H1 (cell line): ENCODE measurements around the gene ADPRS. TPM values are rescaled to one million over a fixed set of nuclear protein-coding genes. Genes with fewer than 3 reads are reported as not detected.

Experiments used
- CTCF ChIA-PET: fragments of 300-600 bp; sonication (Branson Sonifier 250); formaldehyde crosslinking; loops from one replicate; lab custom pipeline; 2021; ENCODE audit not compliant: partially characterized antibody; lab: Charles Lee
- POLR2A ChIA-PET: fragments of 300-600 bp; sonication (Branson Sonifier 250); formaldehyde crosslinking; loops from one replicate; lab custom pipeline; 2021; ENCODE audit warnings: inconsistent platforms; ENCODE audit not compliant: partially characterized antibody; lab: Charles Lee
- DNase-seq, 2 experiments: peaks; one replicate each; pipeline versions ENCODE4 v3.0.0 to v3.0.0-alpha.2; 2010 to 2022; ENCODE audit warnings: low spot score in 2 of 2, low read depth in 1 of 2, mixed read lengths in 1 of 2
- FAIRE-seq: peaks from 2 replicates; lab custom pipeline; 2011; peaks lifted over from hg19 to GRCh38; lab: Jason Lieb, UNC
- H2AFZ ChIP-seq: 2 replicates; pipeline ENCODE4 v1.8.1; 2012; ENCODE audit warnings: low read length, inconsistent platforms
- H2AK5ac ChIP-seq: 2 replicates; pipeline ENCODE4 v1.6.1; 2013; ENCODE audit warnings: low read depth, low read length
- H2BK120ac ChIP-seq: replicated peaks from 2 replicates; pipeline ENCODE3; 2013; ENCODE audit warnings: low read depth, low read length, inconsistent platforms
- H2BK12ac ChIP-seq: 2 replicates; pipeline ENCODE4 v1.6.1; 2013; ENCODE audit warnings: low read depth, low read length
- H2BK15ac ChIP-seq: 2 replicates; pipeline ENCODE4 v1.6.1; 2013; ENCODE audit warnings: low read length
- H2BK20ac ChIP-seq: 2 replicates; pipeline ENCODE4 v1.6.1; 2013; ENCODE audit warnings: low read length
- H2BK5ac ChIP-seq: 2 replicates; pipeline ENCODE4 v1.6.1; 2013; ENCODE audit warnings: low read depth, low read length
- H3K14ac ChIP-seq: 2 replicates; pipeline ENCODE4 v1.6.1; 2013; ENCODE audit warnings: inconsistent platforms; ENCODE audit not compliant: insufficient read length
- H3K18ac ChIP-seq: 2 replicates; pipeline ENCODE4 v1.6.1; 2013; ENCODE audit warnings: low read length; ENCODE audit errors: extremely low read depth
- H3K23ac ChIP-seq: 2 replicates; pipeline ENCODE4 v1.6.1; 2013; ENCODE audit warnings: inconsistent platforms; ENCODE audit not compliant: insufficient read length
- H3K23me2 ChIP-seq: 2 replicates; pipeline ENCODE4 v1.6.1; 2013; ENCODE audit warnings: low read depth, low read length
- H3K27ac ChIP-seq: 2 replicates; pipeline ENCODE4 v1.6.1; 2011; ENCODE audit warnings: low read depth, low read length, inconsistent platforms
- H3K27me3 ChIP-seq, 4 experiments: replicated peaks in 1 of 4; 1 replicate in 1 of 4; 2 replicates in 3 of 4; pipeline versions ENCODE4 v1.6.1 to v1.8.1; 2011 to 2013; ENCODE audit warnings: low read length in 3 of 4, mild to moderate bottlenecking in 3 of 4, inconsistent platforms in 2 of 4, mixed read lengths in 2 of 4, moderate library complexity in 1 of 4; ENCODE audit not compliant: control insufficient read depth in 3 of 4, insufficient read depth in 3 of 4; ENCODE audit errors: extremely low read depth in 1 of 4
- H3K36me3 ChIP-seq, 4 experiments: 2 replicates each; pipeline versions ENCODE4 v1.6.1 to v1.8.1; 2011 to 2013; ENCODE audit warnings: mild to moderate bottlenecking in 4 of 4, low read length in 3 of 4, moderate library complexity in 2 of 4, control low read depth in 1 of 4, inconsistent platforms in 1 of 4; ENCODE audit not compliant: insufficient read depth in 4 of 4, control insufficient read depth in 2 of 4
- H3K4ac ChIP-seq: replicated peaks from 2 replicates; pipeline ENCODE3; 2013; ENCODE audit warnings: low read length, low read depth, mixed read lengths, inconsistent platforms; ENCODE audit not compliant: insufficient read length
- H3K4me1 ChIP-seq, 4 experiments: replicated peaks in 1 of 4; 1 replicate in 1 of 4; 2 replicates in 3 of 4; pipeline versions ENCODE4 v1.6.1 to v1.8.1; 2011 to 2013; ENCODE audit warnings: low read length in 3 of 4, inconsistent platforms in 2 of 4, mixed read lengths in 1 of 4; ENCODE audit not compliant: insufficient read depth in 4 of 4, control insufficient read depth in 3 of 4
- H3K4me2 ChIP-seq, 2 experiments: 2 replicates each; pipeline versions ENCODE4 v1.6.1 to v1.8.1; 2011 to 2013; ENCODE audit warnings: low read depth in 2 of 2, low read length in 2 of 2, control low read depth in 1 of 2, inconsistent platforms in 1 of 2, mild to moderate bottlenecking in 1 of 2; ENCODE audit not compliant: insufficient read depth in 1 of 2
- H3K4me3 ChIP-seq, 4 experiments: fragments of 200-600, 300-600 bp in 1 of 4; sonication (generic), shearing (Covaris generic), sonication (Bioruptor Twin) in 1 of 4; 2 replicates each; pipeline versions ENCODE4 v1.5.1 to v1.8.1; 2011 to 2016; ENCODE audit warnings: low read length in 4 of 4, low read depth in 3 of 4, control low read depth in 2 of 4, inconsistent platforms in 2 of 4, mild to moderate bottlenecking in 2 of 4, mixed read lengths in 1 of 4, moderate library complexity in 1 of 4; ENCODE audit not compliant: insufficient read depth in 2 of 4; ENCODE audit errors: extremely low read depth in 1 of 4
- H3K56ac ChIP-seq: replicated peaks from 2 replicates; pipeline ENCODE3; 2013; ENCODE audit warnings: low read depth, mild to moderate bottlenecking, mixed read lengths, low read length, inconsistent platforms; ENCODE audit not compliant: insufficient read length
- H3K79me1 ChIP-seq: 2 replicates; pipeline ENCODE4 v1.6.1; 2013; ENCODE audit warnings: low read depth, low read length, control low read depth
- H3K79me2 ChIP-seq, 2 experiments: 2 replicates each; pipeline versions ENCODE4 v1.6.1 to v1.8.1; 2012 to 2013; ENCODE audit warnings: low read length in 2 of 2, mild to moderate bottlenecking in 2 of 2, inconsistent platforms in 1 of 2; ENCODE audit not compliant: insufficient read depth in 2 of 2, control insufficient read depth in 1 of 2
- H3K9ac ChIP-seq, 4 experiments: replicated peaks in 1 of 4; 1 replicate in 1 of 4; 2 replicates in 3 of 4; pipeline versions ENCODE4 v1.6.1 to v1.8.1; 2011 to 2013; ENCODE audit warnings: low read depth in 3 of 4, low read length in 3 of 4, control low read depth in 2 of 4, mild to moderate bottlenecking in 2 of 4, moderate library complexity in 2 of 4, inconsistent platforms in 1 of 4; ENCODE audit errors: extremely low read depth in 1 of 4
- H3K9me3 ChIP-seq, 2 experiments: 2 replicates each; pipeline versions ENCODE4 v1.6.1 to v1.8.1; 2012 to 2013; ENCODE audit warnings: mild to moderate bottlenecking in 2 of 2, moderate library complexity in 2 of 2, control low read depth in 1 of 2, inconsistent platforms in 1 of 2, low read depth in 1 of 2, low read length in 1 of 2, mixed read lengths in 1 of 2; ENCODE audit not compliant: insufficient read depth in 2 of 2
- H4K20me1 ChIP-seq, 2 experiments: replicated peaks in 1 of 2; 2 replicates each; pipeline versions ENCODE3 to v1.8.1; 2011 to 2013; ENCODE audit warnings: inconsistent platforms in 2 of 2, low read length in 2 of 2, mild to moderate bottlenecking in 1 of 2; ENCODE audit not compliant: insufficient read depth in 2 of 2, control insufficient read depth in 1 of 2
- H4K5ac ChIP-seq: 2 replicates; pipeline ENCODE4 v1.6.1; 2013; ENCODE audit warnings: low read length, low read depth, mixed read lengths, inconsistent platforms; ENCODE audit not compliant: insufficient read length
- H4K8ac ChIP-seq: 2 replicates; pipeline ENCODE4 v1.8.0; 2013; ENCODE audit warnings: mild to moderate bottlenecking, moderate library complexity, low read length, inconsistent platforms; ENCODE audit not compliant: insufficient read depth; ENCODE audit errors: extremely low read depth
- H4K91ac ChIP-seq: replicated peaks from 2 replicates; pipeline ENCODE3; 2013; ENCODE audit warnings: low read length, mixed read lengths, inconsistent platforms; ENCODE audit not compliant: insufficient read length
- ASH2L ChIP-seq: fragments of 200-600, 300-600 bp; sonication (generic); IDR thresholded peaks from one replicate; pipeline ENCODE4 v1.7.1; 2017; ENCODE audit warnings: low read length
- BCL11A ChIP-seq, 2 experiments: IDR thresholded peaks; one replicate each; pipeline ENCODE4 v1.6.1; 2011; ENCODE audit warnings: low read depth in 2 of 2, low read length in 2 of 2, mild to moderate bottlenecking in 2 of 2
- BRCA1 ChIP-seq: IDR thresholded peaks from 2 replicates; pipeline ENCODE4 v1.6.1; 2012; ENCODE audit warnings: low read depth, low read length, improper control_type of control experiment
- CTBP2 ChIP-seq: IDR thresholded peaks from 2 replicates; pipeline ENCODE4 v1.7.0; 2011; ENCODE audit warnings: borderline replicate concordance, mild to moderate bottlenecking, moderate library complexity, mixed read lengths, low read length; ENCODE audit not compliant: insufficient read depth, insufficient read length
- CTCF ChIP-seq, 3 experiments: IDR thresholded peaks; 1 replicate in 2 of 3; 2 replicates in 1 of 3; pipeline versions ENCODE4 v1.5.1 to v1.6.1; 2011; ENCODE audit warnings: low read length in 3 of 3, mild to moderate bottlenecking in 3 of 3, inconsistent platforms in 2 of 3, low read depth in 1 of 3, moderate library complexity in 1 of 3; ENCODE audit not compliant: insufficient read depth in 1 of 3; ENCODE audit errors: control extremely low read depth in 1 of 3
- JUN ChIP-seq: IDR thresholded peaks from 2 replicates; pipeline ENCODE4 v1.6.1; 2011; ENCODE audit warnings: low read depth, mild to moderate bottlenecking, improper control_type of control experiment, low read length
- POLR2A ChIP-seq, 2 experiments: IDR thresholded peaks; 1 replicate in 1 of 2; 2 replicates in 1 of 2; pipeline ENCODE4 v1.6.1; 2011; ENCODE audit warnings: low read depth in 2 of 2, low read length in 2 of 2, mild to moderate bottlenecking in 2 of 2; ENCODE audit errors: control extremely low read depth in 1 of 2
- SP1 ChIP-seq: IDR thresholded peaks from 2 replicates; pipeline ENCODE4 v1.6.1; 2011; ENCODE audit warnings: low read depth, low read length
- YY1 ChIP-seq: IDR thresholded peaks from 2 replicates; pipeline ENCODE4 v1.6.1; 2011; ENCODE audit warnings: low read depth, mild to moderate bottlenecking, low read length
- WGBS, 2 experiments: shearing (Covaris generic) in 1 of 2; methylation state at CpG; one replicate each; pipeline versions ENCODE4 v1.1.6 to v1.1.7; 2013 to 2015; ENCODE audit warnings: low lambda C conversion rate in 2 of 2, mixed read lengths in 2 of 2, inconsistent platforms in 1 of 2, low coverage in 1 of 2, missing lambda C conversion rate in 1 of 2; ENCODE audit not compliant: insufficient replicate concordance in 2 of 2, insufficient coverage in 1 of 2, insufficient read length in 1 of 2; ENCODE audit errors: extremely low coverage in 1 of 2, missing lambda C conversion rate in 1 of 2; 5-methylcytosine and 5-hydroxymethylcytosine counted together
- polyA plus RNA-seq, 7 experiments: library from polyadenylated mRNA; depleted of rRNA in 3 of 7; stranded (reverse) in 5 of 7; unstranded in 2 of 7; fragments of >200 nt in 5 of 7; fragments of 200-250 nt in 2 of 7; gene quantifications; 1 replicate in 5 of 7; 2 replicates in 1 of 7; 4 replicates in 1 of 7; pipeline versions ENCODE4 v1.2.1 to v1.2.3, GENCODE V29; 2011 to 2013; ENCODE audit warnings: missing spikeins in 2 of 7, mixed read lengths in 2 of 7
- total RNA-seq: library from RNA; stranded (reverse); fragmentation: NEBNext Ultra II Directional; extraction: Animal tissue kit (Norgen Biotek cat#: 25700); gene quantifications from 2 replicates; pipeline ENCODE4 v1.2.1, GENCODE V29; 2021

The ADPRS gene
- total and polyA plus RNA-seq, 2 of the 8 experiments (the other 6 are each of a cell fraction or from before 2014, with no cell fraction given) = 22.9 to 38.1 TPM

DNA sequence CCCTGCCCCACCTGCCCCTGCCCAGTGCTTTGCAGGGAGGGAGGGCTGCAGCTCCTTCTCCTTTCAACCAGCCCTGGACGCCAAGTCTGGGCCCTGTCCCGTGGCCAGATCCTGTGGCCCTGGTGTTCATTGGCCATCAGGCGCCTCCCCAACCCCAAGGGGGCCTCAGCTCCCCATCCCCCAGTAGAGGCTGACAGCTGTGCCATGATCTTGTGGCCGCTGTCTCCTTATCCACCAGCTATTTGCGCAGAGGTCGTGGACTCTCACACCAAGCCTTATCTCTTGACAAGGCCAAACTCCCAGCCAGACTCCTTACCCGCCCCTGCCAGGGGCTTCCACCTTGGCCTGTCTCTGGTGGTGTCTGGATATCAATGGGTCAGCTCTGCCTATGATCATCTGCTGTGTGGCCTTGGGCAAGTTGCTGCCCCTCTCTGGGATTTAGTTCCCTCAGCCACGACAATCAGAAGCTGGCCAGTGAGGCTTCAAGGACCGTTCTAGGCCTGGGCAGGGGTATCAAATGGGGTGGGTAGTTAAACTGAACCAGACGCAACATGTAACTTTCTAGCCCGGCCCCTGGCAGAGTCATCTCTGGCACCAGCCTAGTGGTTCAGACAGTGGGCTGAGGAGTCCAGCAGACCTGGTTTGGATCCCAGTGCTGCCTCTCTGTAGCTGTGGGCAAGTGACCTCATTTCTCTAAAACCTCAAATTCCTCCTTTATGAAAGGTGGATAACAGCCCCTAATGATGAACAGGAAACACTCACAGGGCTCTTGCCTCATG lies 39.6 kb downstream of the ADPRS start:
- no peak overlapping the region for H3K9ac ChIP-seq
- no peaks in the 10 kb centered on the region for H3K79me2 ChIP-seq
- no peak overlapping the region for H3K23ac ChIP-seq
- H2BK12ac ChIP-seq = no peak overlapping the region
- H3K23me2 ChIP-seq = peaks cover 16% of the 10 kb centered on the region; the same call in 1 of the 2 replicates
- H2BK15ac ChIP-seq = no peak overlapping the region
- 89% methylated on average over 11 of the region's 11 CpGs; no CpG with 5 or more reads in 1 of the 2 experiments for WGBS, 2 experiments
- FAIRE-seq (no peak), DNase-seq (no peak)
- peaks cover 0 to 11% (median 5%) of the 10 kb centered on the region in 4 experiments; a peak in 5 of 7 replicates for H3K4me1 ChIP-seq
- H2AK5ac ChIP-seq = no peak overlapping the region
- ChIA-PET POLR2A (interaction anchor here (1.0 to 1.7 kb wide), 5 partner anchors 9 to 152 kb away, joined by 3 to 5 read pairs (median 3); partner anchors contain the start of genes THRAP3 and TRAPPC3), CTCF (interaction anchor here (0.7 to 20.9 kb wide), 10 partner anchors 10 to 171 kb away, joined by 3 to 738 read pairs (median 4); partner anchors contain the start of genes ADPRS and TRAPPC3)
- no peak overlapping the region for H3K18ac ChIP-seq
- no peaks in the 10 kb centered on the region for H3K79me1 ChIP-seq
- H4K91ac ChIP-seq = no peak overlapping the region
- peaks cover 0 to 5% of the 10 kb centered on the region in 2 experiments for H4K20me1 ChIP-seq
- no peak overlapping the region for H4K5ac ChIP-seq
- no peaks in the 10 kb centered on the region for H3K9me3 ChIP-seq
- H3K56ac ChIP-seq = no peak overlapping the region
- no peak overlapping the region for H2BK5ac ChIP-seq
- no peak overlapping the region for H3K4me3 ChIP-seq
- H2AFZ ChIP-seq = no peak overlapping the region
- peaks cover 16 to 34% (median 28%) of the 10 kb centered on the region in 4 experiments for H3K27me3 ChIP-seq
- no peak overlapping the region for H3K4me2 ChIP-seq
- no peak overlapping the region for H3K27ac ChIP-seq
- no peaks in the 10 kb centered on the region for H3K36me3 ChIP-seq
- no peak overlapping the region for H2BK120ac ChIP-seq
- H3K14ac ChIP-seq = no peak overlapping the region
- H3K4ac ChIP-seq = no peak overlapping the region
- no peak overlapping the region for H4K8ac ChIP-seq
- no peak overlapping the region for H2BK20ac ChIP-seq
- TF ChIP-seq CTCF (IDR thresholded peaks at IDR 0.05; ENCODE audit: control extremely low read depth in 1 of 3, insufficient read depth in 1 of 3, low read depth in 1 of 3, low read length in 3 of 3) (no peak), CTBP2 (no peak), YY1 (no peak), JUN (no peak), BRCA1 (no peak), POLR2A (IDR thresholded peaks at IDR 0.05; ENCODE audit: control extremely low read depth in 1 of 2, low read depth in 2 of 2, low read length in 2 of 2) (no peak), ASH2L (no peak), SP1 (no peak), BCL11A (IDR thresholded peaks at IDR 0.05; ENCODE audit: low read depth in 2 of 2, low read length in 2 of 2) (no peak)
